Bronchial epithelial cell (primary cell): ENCODE results near the gene ZPLD1. TPM values are rescaled to one million over a fixed set of nuclear protein-coding genes. Genes with fewer than 3 reads are reported as not detected.

Experiments
- DNase-seq: peaks from one replicate; pipeline ENCODE4 v3.0.0-alpha.2; 2010; ENCODE audit warnings: low read depth
- FAIRE-seq: peaks from 2 replicates; lab custom pipeline; 2011; peaks lifted over from hg19 to GRCh38; lab: Jason Lieb, UNC
- H3K27me3 ChIP-seq: 2 replicates; pipeline ENCODE4 v1.5.1; 2011; ENCODE audit warnings: low read length; ENCODE audit not compliant: control insufficient read depth, insufficient read depth
- H3K36me3 ChIP-seq: 2 replicates; pipeline ENCODE4 v1.5.1; 2011; ENCODE audit warnings: low read length; ENCODE audit not compliant: control insufficient read depth, insufficient read depth
- H3K4me3 ChIP-seq: 2 replicates; pipeline ENCODE4 v1.5.1; 2011; ENCODE audit warnings: mild to moderate bottlenecking, low read depth, low read length, control low read depth
- CTCF ChIP-seq: IDR thresholded peaks from 2 replicates; pipeline ENCODE4 v1.5.1; 2011; ENCODE audit warnings: mild to moderate bottlenecking, moderate library complexity, low read length, control low read depth, inconsistent platforms; ENCODE audit not compliant: insufficient read depth, severe bottlenecking
- total RNA-seq: library from RNA; depleted of rRNA; stranded (reverse); fragments of >200 nt; gene quantifications from 2 replicates; pipeline ENCODE4 v1.2.1, GENCODE V29; 2014

ZPLD1 gene
- total RNA-seq, 1 donor from 2014 or later, result 3.9 TPM

- TF ChIP-seq CTCF, result no peak
- Histone ChIP-seq H3K27me3 (no peaks in the 10 kb centered on the region), H3K36me3 (no peaks in the 10 kb centered on the region), H3K4me3 (no peak overlapping the region)
- FAIRE-seq, result no peak
- peak; percentile 61 for DNase-seq
Observed at GRCh38 chr3:102485701-102486100, 50.9 kb downstream of the ZPLD1 start.

GRCh38 chr3:102488331-102488730 lies 53.5 kb downstream of the ZPLD1 start:
- TF ChIP-seq CTCF, result no peak
- H3K4me3 ChIP-seq, result no peak overlapping the region
- no peaks in the 10 kb centered on the region for H3K27me3 ChIP-seq
- no peaks in the 10 kb centered on the region for H3K36me3 ChIP-seq
- DNase-seq (no peak), FAIRE-seq (no peak)

GRCh38 chr3:102492300-102492699 lies 57.5 kb downstream of the ZPLD1 start:
- FAIRE-seq (no peak), DNase-seq (no peak)
- Histone ChIP-seq H3K4me3 (no peak overlapping the region), H3K27me3 (no peaks in the 10 kb centered on the region), H3K36me3 (no peaks in the 10 kb centered on the region)
- TF ChIP-seq CTCF, result no peak

- no peaks in the 10 kb centered on the region for H3K27me3 ChIP-seq
- no peak overlapping the region for H3K4me3 ChIP-seq
- no peak for TF ChIP-seq CTCF
- DNase-seq (no peak), FAIRE-seq (no peak)
- no peaks in the 10 kb centered on the region for H3K36me3 ChIP-seq
Observed at GRCh38 chr3:102497571-102497970, 62.8 kb downstream of the ZPLD1 start.

- FAIRE-seq (no peak), DNase-seq (no peak)
- Histone ChIP-seq H3K4me3 (no peak overlapping the region), H3K36me3 (no peaks in the 10 kb centered on the region), H3K27me3 (no peaks in the 10 kb centered on the region)
- TF ChIP-seq CTCF, result no peak
Observed at GRCh38 chr3:102505542-102505941, 70.7 kb downstream of the ZPLD1 start.

- no peak for TF ChIP-seq CTCF
- H3K36me3 ChIP-seq, result no peaks in the 10 kb centered on the region
- FAIRE-seq (no peak), DNase-seq (peak; percentile 98)
- no peak overlapping the region for H3K4me3 ChIP-seq
- no peaks in the 10 kb centered on the region for H3K27me3 ChIP-seq
Observed at GRCh38 chr3:102510663-102511062, 75.8 kb downstream of the ZPLD1 start.
